Gastroesophageal sphincter (tissue), 3 donors: ENCODE results near the gene SEC31B.

Experiments
- POLR2A ChIP-seq, 2 donors: fragments of 450-650 bp; IDR thresholded peaks; one replicate each; pipeline ENCODE4 v1.6.1; 2017; ENCODE audit warnings: antibody characterized with exemption in 2 of 2, mild to moderate bottlenecking in 2 of 2, moderate library complexity in 1 of 2
- TF ChIP-seq, protein P1 (sequence below), 4 experiments: fragments of 200-600 bp in 2 of 4; fragments of 450-650 bp in 2 of 4; sonication (generic) in 1 of 4; IDR thresholded peaks; one replicate each; pipeline ENCODE4 v1.5.1; 2017 to 2019; ENCODE audit warnings: antibody characterized with exemption in 4 of 4, mild to moderate bottlenecking in 2 of 4, moderate library complexity in 2 of 4

DNA sequence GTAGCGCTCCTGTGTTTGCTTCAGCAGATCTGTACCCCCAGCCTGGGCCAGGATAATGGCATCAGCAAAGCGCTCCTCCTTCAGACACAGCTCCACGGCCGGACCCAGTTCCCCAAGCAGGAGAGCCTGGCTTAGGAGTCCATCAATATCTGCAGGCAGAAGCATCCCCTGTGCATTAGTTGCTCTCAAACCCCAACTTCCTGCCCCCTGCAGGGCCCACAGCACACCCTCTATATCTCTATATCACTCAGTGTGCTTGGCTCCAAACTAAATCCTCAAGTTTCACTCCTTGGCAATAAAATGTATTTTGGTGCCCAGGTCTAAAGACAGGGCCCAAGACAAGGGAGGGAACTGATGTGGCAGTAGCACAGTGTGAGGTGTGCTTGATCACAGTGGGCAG, 21.6 kb downstream of the SEC31B start:
- TF ChIP-seq, protein P1, sequence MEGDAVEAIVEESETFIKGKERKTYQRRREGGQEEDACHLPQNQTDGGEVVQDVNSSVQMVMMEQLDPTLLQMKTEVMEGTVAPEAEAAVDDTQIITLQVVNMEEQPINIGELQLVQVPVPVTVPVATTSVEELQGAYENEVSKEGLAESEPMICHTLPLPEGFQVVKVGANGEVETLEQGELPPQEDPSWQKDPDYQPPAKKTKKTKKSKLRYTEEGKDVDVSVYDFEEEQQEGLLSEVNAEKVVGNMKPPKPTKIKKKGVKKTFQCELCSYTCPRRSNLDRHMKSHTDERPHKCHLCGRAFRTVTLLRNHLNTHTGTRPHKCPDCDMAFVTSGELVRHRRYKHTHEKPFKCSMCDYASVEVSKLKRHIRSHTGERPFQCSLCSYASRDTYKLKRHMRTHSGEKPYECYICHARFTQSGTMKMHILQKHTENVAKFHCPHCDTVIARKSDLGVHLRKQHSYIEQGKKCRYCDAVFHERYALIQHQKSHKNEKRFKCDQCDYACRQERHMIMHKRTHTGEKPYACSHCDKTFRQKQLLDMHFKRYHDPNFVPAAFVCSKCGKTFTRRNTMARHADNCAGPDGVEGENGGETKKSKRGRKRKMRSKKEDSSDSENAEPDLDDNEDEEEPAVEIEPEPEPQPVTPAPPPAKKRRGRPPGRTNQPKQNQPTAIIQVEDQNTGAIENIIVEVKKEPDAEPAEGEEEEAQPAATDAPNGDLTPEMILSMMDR (IDR thresholded peaks at IDR 0.05) = no peak
- no peak for TF ChIP-seq POLR2A (IDR thresholded peaks at IDR 0.05)
